GM19395 (cell line): Measurements from ENCODE around the gene WLS.

Experiments used
- ATAC-seq: cut with Tn5 transposase; IDR thresholded peaks from one replicate; pipeline ENCODE4 v1.9.1; 2021; ENCODE audit warnings: mild to moderate bottlenecking, moderate library complexity; ENCODE audit not compliant: unreplicated experiment

The WLS gene

GRCh38 chr1:68103884-68104554 is 128.3 kb downstream of the WLS start:
- no peak for ATAC-seq

GRCh38 chr1:68103011-68103545 is 129.2 kb downstream of the WLS start:
- ATAC-seq, result no peak

- no peak for ATAC-seq
Observed at GRCh38 chr1:68101829-68102228, 130.5 kb downstream of the WLS start.

- no peak for ATAC-seq
Observed at GRCh38 chr1:68100571-68100970, 131.8 kb downstream of the WLS start.

- ATAC-seq, result no peak
Observed at GRCh38 chr1:68093737-68094136, 138.6 kb downstream of the WLS start.

GRCh38 chr1:68087184-68087583 is 145.1 kb downstream of the WLS start:
- ATAC-seq, result no peak

- no peak for ATAC-seq
Observed at GRCh38 chr1:68085752-68086151, 146.6 kb downstream of the WLS start.

GRCh38 chr1:68083686-68084085 is 148.6 kb downstream of the WLS start:
- no peak for ATAC-seq

- ATAC-seq, result no peak
Observed at GRCh38 chr1:68081775-68082283, 150.5 kb downstream of the WLS start.

GRCh38 chr1:68078647-68079046 is 153.7 kb downstream of the WLS start:
- no peak for ATAC-seq
